ENCODE results near the gene FMNL1.

FMNL1 gene

DNA sequence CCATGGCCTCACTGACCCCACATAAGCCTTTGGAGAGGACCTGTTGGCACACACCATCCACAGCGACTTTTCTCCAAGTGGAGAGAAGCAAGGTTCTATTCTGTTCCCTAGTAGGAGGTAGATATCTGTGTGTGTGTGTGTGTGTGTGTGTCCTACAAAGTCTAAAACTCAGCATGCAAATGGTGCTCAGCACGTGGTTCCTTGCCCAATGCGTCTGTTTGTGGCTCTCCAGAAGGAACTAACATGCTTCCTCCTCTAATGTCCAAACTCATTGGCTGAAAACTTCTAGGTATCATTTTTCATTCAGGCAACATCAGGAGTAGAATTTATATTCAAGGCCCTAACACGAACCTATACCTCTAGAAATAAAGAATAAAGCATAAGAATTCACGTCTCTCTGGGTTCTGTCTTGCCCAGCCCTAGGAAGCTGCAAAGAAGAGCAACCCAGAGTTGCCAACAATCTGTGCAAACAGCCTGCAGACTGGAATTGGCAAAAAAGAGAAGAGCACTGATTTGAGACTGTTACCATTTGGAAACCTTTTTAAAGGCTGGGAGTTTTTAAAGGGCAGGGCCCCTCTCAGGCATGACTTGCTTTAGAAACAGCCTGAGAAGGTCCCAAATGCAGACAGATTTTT is 69.6 kb downstream of the FMNL1 start:
- TF ChIP-seq, protein P1, sequence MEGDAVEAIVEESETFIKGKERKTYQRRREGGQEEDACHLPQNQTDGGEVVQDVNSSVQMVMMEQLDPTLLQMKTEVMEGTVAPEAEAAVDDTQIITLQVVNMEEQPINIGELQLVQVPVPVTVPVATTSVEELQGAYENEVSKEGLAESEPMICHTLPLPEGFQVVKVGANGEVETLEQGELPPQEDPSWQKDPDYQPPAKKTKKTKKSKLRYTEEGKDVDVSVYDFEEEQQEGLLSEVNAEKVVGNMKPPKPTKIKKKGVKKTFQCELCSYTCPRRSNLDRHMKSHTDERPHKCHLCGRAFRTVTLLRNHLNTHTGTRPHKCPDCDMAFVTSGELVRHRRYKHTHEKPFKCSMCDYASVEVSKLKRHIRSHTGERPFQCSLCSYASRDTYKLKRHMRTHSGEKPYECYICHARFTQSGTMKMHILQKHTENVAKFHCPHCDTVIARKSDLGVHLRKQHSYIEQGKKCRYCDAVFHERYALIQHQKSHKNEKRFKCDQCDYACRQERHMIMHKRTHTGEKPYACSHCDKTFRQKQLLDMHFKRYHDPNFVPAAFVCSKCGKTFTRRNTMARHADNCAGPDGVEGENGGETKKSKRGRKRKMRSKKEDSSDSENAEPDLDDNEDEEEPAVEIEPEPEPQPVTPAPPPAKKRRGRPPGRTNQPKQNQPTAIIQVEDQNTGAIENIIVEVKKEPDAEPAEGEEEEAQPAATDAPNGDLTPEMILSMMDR (IDR thresholded peaks at IDR 0.05), result no peak
- no peak for TF ChIP-seq ZFX (IDR thresholded peaks at IDR 0.05; ENCODE audit: borderline replicate concordance)
- no peak overlapping the region for H3K27ac ChIP-seq

DNA sequence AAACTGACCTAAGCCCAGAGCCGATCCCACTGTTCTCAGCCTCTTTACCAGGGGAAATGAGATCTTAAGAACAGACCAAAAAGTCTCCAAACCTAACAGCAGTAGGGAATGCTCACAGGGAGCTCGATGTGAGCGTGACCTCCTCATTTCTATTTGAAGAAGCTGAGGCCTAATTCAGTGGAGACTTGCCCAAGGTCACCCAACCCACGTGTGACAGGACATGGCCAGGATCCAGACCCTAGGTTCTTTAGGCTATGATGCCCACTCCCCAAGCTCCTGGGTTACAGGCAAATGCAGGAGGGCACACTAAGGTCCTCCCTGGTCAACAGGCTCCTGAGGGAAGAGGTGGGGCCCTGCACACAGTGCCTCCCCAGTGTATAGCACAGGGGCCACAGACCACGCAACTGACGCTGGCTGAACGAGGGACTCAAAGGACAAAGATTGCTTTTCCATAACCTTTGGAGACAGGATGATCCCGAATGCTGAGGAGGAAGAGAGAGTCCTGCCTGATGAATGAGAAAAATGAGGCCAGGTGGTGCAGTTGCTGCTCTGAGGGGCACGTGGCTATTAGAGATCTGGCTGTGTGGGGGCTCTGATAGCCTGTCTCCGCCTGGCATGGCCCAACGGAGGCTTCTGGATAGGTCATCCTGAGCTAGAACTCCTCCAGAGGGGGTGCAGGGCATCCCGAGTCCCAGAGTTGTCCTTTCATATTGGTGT is 71.2 kb downstream of the FMNL1 start:
- H3K27ac ChIP-seq, result no peak overlapping the region
- no peak for TF ChIP-seq ZFX (IDR thresholded peaks at IDR 0.05; ENCODE audit: borderline replicate concordance)
- TF ChIP-seq, protein P1 (IDR thresholded peaks at IDR 0.05), result no peak

- no peak overlapping the region for H3K27ac ChIP-seq
- TF ChIP-seq, protein P1 (IDR thresholded peaks at IDR 0.05), result no peak
- TF ChIP-seq ZFX (IDR thresholded peaks at IDR 0.05; ENCODE audit: borderline replicate concordance), result no peak
These were observed 71.9 kb downstream of the FMNL1 start for GRCh38 chr17:45293413-45294211.

DNA sequence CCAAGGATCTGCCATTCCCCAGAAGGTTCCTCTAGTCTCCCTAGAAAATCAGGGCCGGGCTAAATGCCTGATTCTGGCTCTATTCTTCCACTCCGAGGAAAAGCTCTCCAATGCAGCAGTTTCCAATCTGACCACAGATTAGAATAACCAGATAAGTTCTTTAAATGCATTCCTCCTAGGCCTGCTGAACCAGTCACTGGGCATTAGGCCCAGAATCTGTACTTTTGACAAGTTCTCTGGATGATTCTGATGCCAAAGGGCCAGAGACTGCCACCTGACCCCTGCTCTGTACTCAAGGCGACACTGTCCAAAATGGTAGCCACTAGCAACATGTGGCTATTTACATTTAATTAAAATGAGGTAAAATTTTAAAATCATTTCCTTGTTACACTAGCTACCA is 72.8 kb downstream of the FMNL1 start:
- H3K27ac ChIP-seq, result no peak overlapping the region
- TF ChIP-seq, protein P1 (IDR thresholded peaks at IDR 0.05), result no peak
- no peak for TF ChIP-seq ZFX (IDR thresholded peaks at IDR 0.05; ENCODE audit: borderline replicate concordance)

DNA sequence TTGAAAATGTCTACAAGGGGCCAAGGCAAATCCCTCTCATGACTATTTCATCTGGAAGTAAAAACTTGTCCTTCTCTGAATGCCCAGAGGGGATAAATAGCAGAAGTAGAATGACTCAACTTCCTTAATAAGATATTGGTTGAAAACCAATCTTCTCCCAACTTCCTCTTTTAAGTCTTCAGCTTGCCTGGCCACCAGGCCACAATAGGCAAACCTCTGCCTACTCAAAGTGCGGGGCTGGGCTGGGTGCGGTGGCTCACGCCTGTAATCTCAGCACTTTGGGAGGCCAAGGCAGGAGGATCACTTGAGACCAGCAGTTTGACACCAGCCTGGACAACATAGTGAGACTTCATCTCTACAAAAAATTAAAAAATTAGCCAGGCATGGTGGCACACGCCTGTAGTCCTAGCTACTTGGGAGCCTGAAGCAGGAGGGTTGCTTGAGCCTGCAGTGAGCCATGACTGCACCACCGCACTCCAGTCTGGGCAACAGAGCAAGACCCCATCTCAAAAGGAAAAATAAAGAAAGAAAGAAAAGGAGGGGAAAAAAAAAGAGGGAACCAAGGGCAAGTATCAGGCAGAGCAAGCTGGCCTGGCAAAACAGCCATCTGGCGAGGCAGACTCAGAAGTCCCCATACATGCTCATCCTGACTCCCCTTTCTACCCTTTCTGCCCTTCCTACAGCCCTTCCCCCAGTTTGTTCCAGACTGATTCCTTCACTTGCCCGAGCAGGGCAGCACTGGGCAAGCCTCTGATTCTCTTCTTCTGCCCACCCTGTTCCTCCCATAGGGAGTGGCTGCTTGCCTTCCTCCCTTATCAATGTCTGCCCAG is 74.5 kb downstream of the FMNL1 start:
- H3K27ac ChIP-seq, result no peak overlapping the region
- TF ChIP-seq ZFX (IDR thresholded peaks at IDR 0.05; ENCODE audit: borderline replicate concordance), result no peak

DNA sequence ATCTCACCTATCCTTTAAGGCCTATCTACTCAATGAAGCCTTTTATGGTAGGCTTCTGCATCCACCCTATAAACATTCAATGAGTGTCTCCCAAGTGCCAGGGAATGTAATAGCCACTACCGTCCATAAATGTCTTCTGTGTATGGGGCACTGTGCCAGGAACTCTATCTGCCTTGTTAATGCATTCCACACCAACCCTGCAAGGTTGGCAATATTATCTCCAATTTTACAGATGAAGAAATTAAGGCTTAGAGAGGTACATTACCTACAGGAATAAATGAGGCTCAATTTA is 75.1 kb downstream of the FMNL1 start:
- H3K27ac ChIP-seq, result no peak overlapping the region
- TF ChIP-seq, protein P1 (IDR thresholded peaks at IDR 0.05), result no peak
- TF ChIP-seq ZFX (IDR thresholded peaks at IDR 0.05; ENCODE audit: borderline replicate concordance), result no peak
